GM06990 (cell line): Measurements from ENCODE around the gene CXXC5.

Experiments
- DNase-seq: peaks from one replicate; pipeline ENCODE4 v3.0.0-alpha.2; 2011; ENCODE audit not compliant: insufficient read length; ENCODE audit errors: extremely low read depth
- H3K27me3 ChIP-seq: replicated peaks from 2 replicates; pipeline ENCODE4 v1.6.0; 2011; ENCODE audit warnings: low read length; ENCODE audit not compliant: control insufficient read depth, insufficient read depth
- H3K36me3 ChIP-seq: 2 replicates; pipeline ENCODE4 v1.5.1; 2011; ENCODE audit warnings: low read length; ENCODE audit not compliant: control insufficient read depth, insufficient read depth
- H3K4me3 ChIP-seq: replicated peaks from 2 replicates; pipeline ENCODE4 v1.5.1; 2011; ENCODE audit warnings: low read depth, mild to moderate bottlenecking, control low read depth, low read length
- TF ChIP-seq, protein P1 (sequence below): IDR thresholded peaks from 2 replicates; pipeline ENCODE4 v1.5.1; 2011; ENCODE audit warnings: low read length, control low read depth, mild to moderate bottlenecking, inconsistent platforms; ENCODE audit not compliant: insufficient read depth, poor library complexity, severe bottlenecking

Gene CXXC5

DNA sequence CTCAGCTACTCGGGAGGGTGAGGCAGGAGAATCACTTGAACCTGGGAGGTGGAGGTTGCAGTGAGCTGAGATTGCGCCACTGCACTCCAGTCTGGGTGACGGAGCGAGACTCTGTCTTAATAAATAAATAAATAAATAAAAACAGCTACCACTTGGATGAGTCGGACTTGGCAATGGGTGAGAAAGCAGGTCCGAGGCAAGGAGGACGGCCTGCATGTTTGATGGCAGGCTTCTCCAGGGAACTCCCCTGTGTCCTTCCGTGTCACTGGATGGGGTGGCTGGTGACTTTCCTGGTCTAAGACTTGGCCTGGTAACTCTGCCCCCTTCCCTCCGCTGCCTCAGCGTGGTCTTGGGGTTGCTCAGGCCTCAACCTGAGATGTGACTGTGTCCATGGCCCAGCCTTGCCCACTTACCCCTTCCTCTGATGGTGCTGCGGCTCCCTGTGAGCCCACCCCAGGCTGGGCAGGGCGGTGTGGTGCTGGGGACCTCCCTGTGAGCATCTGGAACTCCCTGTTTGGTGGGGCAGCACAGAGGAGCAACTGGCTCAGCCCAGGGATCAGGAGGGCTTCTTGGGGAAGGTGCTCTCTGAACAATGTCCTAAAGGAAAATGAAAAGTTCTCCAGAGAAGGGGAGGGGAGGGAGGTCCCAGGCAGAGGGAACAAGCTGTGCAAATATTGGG, 85.0 kb downstream of the CXXC5 start:
- Histone ChIP-seq H3K4me3 (no peak overlapping the region), H3K36me3 (no peaks in the 10 kb centered on the region), H3K27me3 (no peaks in the 10 kb centered on the region)
- TF ChIP-seq, protein P1, sequence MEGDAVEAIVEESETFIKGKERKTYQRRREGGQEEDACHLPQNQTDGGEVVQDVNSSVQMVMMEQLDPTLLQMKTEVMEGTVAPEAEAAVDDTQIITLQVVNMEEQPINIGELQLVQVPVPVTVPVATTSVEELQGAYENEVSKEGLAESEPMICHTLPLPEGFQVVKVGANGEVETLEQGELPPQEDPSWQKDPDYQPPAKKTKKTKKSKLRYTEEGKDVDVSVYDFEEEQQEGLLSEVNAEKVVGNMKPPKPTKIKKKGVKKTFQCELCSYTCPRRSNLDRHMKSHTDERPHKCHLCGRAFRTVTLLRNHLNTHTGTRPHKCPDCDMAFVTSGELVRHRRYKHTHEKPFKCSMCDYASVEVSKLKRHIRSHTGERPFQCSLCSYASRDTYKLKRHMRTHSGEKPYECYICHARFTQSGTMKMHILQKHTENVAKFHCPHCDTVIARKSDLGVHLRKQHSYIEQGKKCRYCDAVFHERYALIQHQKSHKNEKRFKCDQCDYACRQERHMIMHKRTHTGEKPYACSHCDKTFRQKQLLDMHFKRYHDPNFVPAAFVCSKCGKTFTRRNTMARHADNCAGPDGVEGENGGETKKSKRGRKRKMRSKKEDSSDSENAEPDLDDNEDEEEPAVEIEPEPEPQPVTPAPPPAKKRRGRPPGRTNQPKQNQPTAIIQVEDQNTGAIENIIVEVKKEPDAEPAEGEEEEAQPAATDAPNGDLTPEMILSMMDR: no peak
- DNase-seq: no peak
